Mesenchymal stem cell (in vitro differentiated cells and primary cell): ENCODE results near the gene NOM1.

Source experiments
- DNase-seq: peaks from one replicate; pipeline ENCODE4 v3.0.0-alpha.2; 2013
- H2AFZ ChIP-seq: one replicate; pipeline ENCODE4 v1.6.1; 2013; ENCODE audit warnings: low read depth, mild to moderate bottlenecking, control low read depth, inconsistent platforms, low read length, moderate library complexity
- H2AK5ac ChIP-seq: 2 replicates; pipeline ENCODE4 v1.6.1; 2013; ENCODE audit warnings: low read length, moderate library complexity, mild to moderate bottlenecking, inconsistent platforms; ENCODE audit not compliant: severe bottlenecking
- H2BK120ac ChIP-seq: one replicate; pipeline ENCODE4 v1.6.1; 2013; ENCODE audit warnings: low read depth, mild to moderate bottlenecking, inconsistent platforms, low read length, moderate library complexity
- H2BK12ac ChIP-seq, 2 experiments: one replicate each; pipeline ENCODE4 v1.6.1; 2013; ENCODE audit warnings: inconsistent platforms in 2 of 2, low read length in 2 of 2, mild to moderate bottlenecking in 2 of 2, moderate library complexity in 2 of 2, control low read depth in 1 of 2
- H2BK15ac ChIP-seq: one replicate; pipeline ENCODE4 v1.6.1; 2013; ENCODE audit warnings: mild to moderate bottlenecking, low read depth, inconsistent platforms; ENCODE audit not compliant: poor library complexity, severe bottlenecking
- H2BK5ac ChIP-seq: 2 replicates; pipeline ENCODE4 v1.6.1; 2013; ENCODE audit warnings: low read depth, mild to moderate bottlenecking, low read length, control low read depth, inconsistent platforms; ENCODE audit not compliant: poor library complexity, severe bottlenecking
- H3K14ac ChIP-seq, 2 experiments: one replicate each; pipeline ENCODE4 v1.6.1; 2013; ENCODE audit warnings: inconsistent platforms in 2 of 2, low read length in 2 of 2, control low read depth in 1 of 2, mild to moderate bottlenecking in 1 of 2, moderate library complexity in 1 of 2
- H3K18ac ChIP-seq, 2 experiments: one replicate each; pipeline ENCODE4 v1.6.1; 2013; ENCODE audit warnings: inconsistent platforms in 2 of 2, low read length in 2 of 2, control low read depth in 1 of 2, low read depth in 1 of 2, mild to moderate bottlenecking in 1 of 2
- H3K23ac ChIP-seq, 2 experiments: one replicate each; pipeline ENCODE4 v1.6.1; 2013; ENCODE audit warnings: inconsistent platforms in 2 of 2, low read length in 2 of 2, mild to moderate bottlenecking in 2 of 2, moderate library complexity in 2 of 2, control low read depth in 1 of 2
- H3K27ac ChIP-seq: 2 replicates; pipeline ENCODE4 v1.5.1; 2013; ENCODE audit warnings: mild to moderate bottlenecking, moderate library complexity, low read length, control low read depth, inconsistent platforms; ENCODE audit not compliant: poor library complexity, severe bottlenecking
- H3K27me3 ChIP-seq, 2 experiments: 2 replicates each; pipeline versions ENCODE4 v1.6.1 to v1.7.0; 2013; ENCODE audit warnings: low read length in 2 of 2, mild to moderate bottlenecking in 2 of 2, moderate library complexity in 2 of 2, control low read depth in 1 of 2, inconsistent platforms in 1 of 2; ENCODE audit not compliant: control insufficient read depth in 1 of 2, insufficient read depth in 1 of 2
- H3K36me3 ChIP-seq, 2 experiments: 2 replicates each; pipeline versions ENCODE4 v1.6.1 to v1.7.0; 2013; ENCODE audit warnings: low read length in 2 of 2, control low read depth in 1 of 2, inconsistent platforms in 1 of 2, low read depth in 1 of 2, mild to moderate bottlenecking in 1 of 2; ENCODE audit not compliant: insufficient read depth in 2 of 2, control insufficient read depth in 1 of 2
- H3K4ac ChIP-seq, 2 experiments: one replicate each; pipeline ENCODE4 v1.6.1; 2013; ENCODE audit warnings: inconsistent platforms in 2 of 2, low read length in 2 of 2, mild to moderate bottlenecking in 2 of 2, moderate library complexity in 2 of 2, control low read depth in 1 of 2, low read depth in 1 of 2
- H3K4me1 ChIP-seq: 2 replicates; pipeline ENCODE4 v1.6.1; 2013; ENCODE audit warnings: low read depth, low read length, control low read depth; ENCODE audit not compliant: control insufficient read depth, insufficient read depth
- H3K4me2 ChIP-seq: 2 replicates; pipeline ENCODE4 v1.6.1; 2013; ENCODE audit warnings: low read length, mild to moderate bottlenecking, inconsistent platforms; ENCODE audit not compliant: poor library complexity, severe bottlenecking
- H3K4me3 ChIP-seq, 2 experiments: 2 replicates each; pipeline versions ENCODE4 v1.5.1 to v1.7.0; 2013; ENCODE audit warnings: low read length in 2 of 2, mild to moderate bottlenecking in 2 of 2, control low read depth in 1 of 2, low read depth in 1 of 2; ENCODE audit not compliant: insufficient read depth in 1 of 2
- H3K79me1 ChIP-seq: replicated peaks from 2 replicates; pipeline ENCODE4 v1.6.1; 2013; ENCODE audit warnings: mild to moderate bottlenecking, control low read depth, low read length, inconsistent platforms; ENCODE audit not compliant: poor library complexity, severe bottlenecking
- H3K9ac ChIP-seq: 2 replicates; pipeline ENCODE4 v1.7.0; 2013; ENCODE audit warnings: mild to moderate bottlenecking, low read length, moderate library complexity
- H3K9me3 ChIP-seq: 2 replicates; pipeline ENCODE4 v1.7.0; 2013; ENCODE audit warnings: mild to moderate bottlenecking, low read length; ENCODE audit not compliant: control insufficient read depth
- H4K8ac ChIP-seq: one replicate; pipeline ENCODE4 v1.6.1; 2013; ENCODE audit warnings: inconsistent platforms, mild to moderate bottlenecking, low read length, moderate library complexity
- H4K91ac ChIP-seq: one replicate; pipeline ENCODE4 v1.6.1; 2013; ENCODE audit warnings: mild to moderate bottlenecking, low read length, inconsistent platforms
- WGBS: methylation state at CpG from one replicate; pipeline ENCODE4 v1.1.7; 2013; ENCODE audit warnings: mixed read lengths; 5-methylcytosine and 5-hydroxymethylcytosine counted together

Gene NOM1

DNA sequence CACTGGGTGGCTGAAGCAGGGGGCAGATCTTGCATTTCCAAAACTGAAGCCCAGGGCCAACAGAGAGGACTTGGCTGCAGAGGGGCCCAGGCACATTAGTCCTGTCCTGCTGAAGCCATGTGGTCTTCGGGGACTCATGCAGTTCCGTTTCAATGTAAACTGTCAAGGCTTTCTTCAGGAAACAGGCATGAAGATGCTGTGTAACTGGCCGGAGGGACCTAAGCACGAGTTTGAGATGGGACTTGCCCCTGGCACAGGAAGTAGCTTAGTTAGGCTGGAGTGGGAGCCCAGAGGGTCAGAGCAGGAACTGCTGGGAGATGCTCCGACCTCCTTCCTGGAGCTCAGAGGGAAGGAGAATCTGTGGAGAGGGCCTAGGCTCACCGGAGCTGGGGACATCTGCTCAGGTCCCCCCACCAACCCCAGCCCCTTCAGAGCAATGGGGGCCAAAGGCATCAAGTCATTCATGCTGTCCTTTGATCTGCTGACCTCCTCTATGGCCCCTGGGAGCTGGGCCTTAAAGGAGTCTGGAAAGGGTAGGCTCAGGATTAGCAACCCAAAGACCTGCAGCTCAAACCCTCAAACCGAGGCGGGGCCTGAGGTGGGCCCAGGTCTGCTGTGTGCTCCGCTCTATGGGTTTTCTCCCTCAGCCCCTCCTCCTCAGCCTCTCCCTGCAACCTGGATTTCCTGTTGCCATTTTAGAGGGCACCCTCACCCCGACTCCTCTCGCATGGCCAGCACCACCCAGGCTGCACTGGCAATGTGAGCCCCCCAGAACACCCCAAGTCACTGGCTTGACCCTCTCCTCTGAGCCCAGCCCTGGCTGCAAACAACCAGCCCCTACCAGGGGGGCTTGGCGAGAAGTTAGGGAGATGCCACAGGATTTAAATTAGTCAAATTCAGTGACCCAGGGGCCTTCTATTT, 65.4 kb downstream of the NOM1 start:
- Histone ChIP-seq H3K4me2 (no peak overlapping the region), H3K27me3 (peaks cover 90 to 94% of the 10 kb centered on the region in 2 experiments), H2AK5ac (no peak overlapping the region), H3K14ac (no peak overlapping the region), H3K18ac (no peak overlapping the region), H2AFZ (no peak overlapping the region), H2BK5ac (no peak overlapping the region), H3K4me3 (no peak overlapping the region), H3K9ac (no peak overlapping the region), H3K27ac (no peak overlapping the region), H3K36me3 (no peaks in the 10 kb centered on the region), H2BK12ac (no peak overlapping the region), H3K23ac (no peak overlapping the region), H3K4ac (no peak overlapping the region), H2BK15ac (no peak overlapping the region), H4K91ac (no peak overlapping the region), H2BK120ac (no peak overlapping the region), H4K8ac (no peak overlapping the region), H3K79me1 (no peaks in the 10 kb centered on the region), H3K9me3 (no peaks in the 10 kb centered on the region), H3K4me1 (peaks cover 30% of the 10 kb centered on the region)
- 42% methylated on average over 10 of the region's 12 CpGs for WGBS
- no peak for DNase-seq

DNA sequence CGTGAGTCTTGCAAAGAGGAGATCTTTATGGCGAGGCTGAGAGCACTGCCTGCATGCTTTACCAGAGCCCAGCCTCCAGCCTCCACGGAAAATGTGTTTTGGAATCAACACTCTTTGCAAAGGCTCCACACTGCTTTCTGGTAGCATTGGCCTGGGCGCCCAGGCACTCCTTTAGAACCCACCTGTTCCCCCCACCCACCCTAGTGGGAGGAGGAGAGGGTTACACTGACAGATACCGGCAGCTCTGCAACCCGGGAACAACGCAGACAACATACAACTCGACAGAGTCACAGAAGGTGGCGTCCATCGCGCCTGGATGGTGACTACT, 66.5 kb downstream of the NOM1 start:
- no peak overlapping the region for H2BK5ac ChIP-seq
- no peak overlapping the region for H3K4ac ChIP-seq
- no peak overlapping the region for H2BK120ac ChIP-seq
- no peak overlapping the region for H3K14ac ChIP-seq
- no peaks in the 10 kb centered on the region for H3K36me3 ChIP-seq
- H3K4me2 ChIP-seq: no peak overlapping the region
- peaks cover 99 to 100% of the 10 kb centered on the region in 2 experiments for H3K27me3 ChIP-seq
- no peak overlapping the region for H4K8ac ChIP-seq
- no peak overlapping the region for H3K9ac ChIP-seq
- H3K79me1 ChIP-seq: no peaks in the 10 kb centered on the region
- no peak overlapping the region for H3K18ac ChIP-seq
- no peak overlapping the region for H2AK5ac ChIP-seq
- DNase-seq: no peak
- H3K4me1 ChIP-seq: peaks cover 22% of the 10 kb centered on the region
- H4K91ac ChIP-seq: no peak overlapping the region
- peak overlapping the region in 1 of 2 experiments; percentile 92 for H3K23ac ChIP-seq
- no peak overlapping the region for H3K4me3 ChIP-seq
- no peak overlapping the region for H2BK15ac ChIP-seq
- H2BK12ac ChIP-seq: no peak overlapping the region
- no peak overlapping the region for H2AFZ ChIP-seq
- no peak overlapping the region for H3K27ac ChIP-seq
- 5% methylated on average over 7 of the region's 11 CpGs for WGBS
- H3K9me3 ChIP-seq: no peaks in the 10 kb centered on the region

DNA sequence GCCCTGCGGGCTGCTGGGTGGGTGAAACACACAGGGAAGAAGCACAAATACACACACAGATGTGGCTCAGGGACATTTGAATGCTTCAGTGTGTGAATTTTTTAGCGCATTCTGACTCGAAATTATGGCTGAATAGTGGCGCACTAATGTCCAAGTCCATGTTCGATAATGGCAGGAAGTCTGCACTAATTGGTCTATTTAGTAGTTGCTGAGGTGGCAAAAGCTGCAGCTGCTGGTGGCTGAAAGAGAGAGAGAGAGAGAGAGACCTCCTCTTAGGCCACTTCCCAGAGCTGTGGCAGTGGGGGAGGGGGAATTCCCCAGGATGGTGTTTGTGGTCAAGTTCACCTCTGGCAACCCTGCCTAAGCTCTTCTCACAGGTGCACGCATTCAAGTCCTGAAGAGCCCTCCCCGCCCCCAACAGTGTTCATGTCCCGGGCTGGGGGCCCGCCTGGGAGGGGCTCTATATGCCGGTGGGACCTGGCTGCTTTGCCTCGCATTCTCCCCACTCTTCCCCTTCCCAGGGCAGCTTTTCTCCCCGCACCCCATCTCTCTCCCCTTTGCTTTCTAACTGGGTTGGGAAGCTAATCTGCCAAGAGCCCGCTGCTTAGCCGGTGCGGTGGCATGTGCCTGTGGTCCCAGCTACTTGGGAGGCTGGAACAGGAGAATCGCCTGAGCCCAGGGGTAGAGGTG, 67.0 kb downstream of the NOM1 start:
- Histone ChIP-seq H4K91ac (no peak overlapping the region), H2BK120ac (no peak overlapping the region), H2AK5ac (no peak overlapping the region), H2AFZ (no peak overlapping the region), H3K4ac (no peak overlapping the region), H4K8ac (no peak overlapping the region), H3K36me3 (peaks cover 0 to 3% of the 10 kb centered on the region in 2 experiments), H3K9me3 (no peaks in the 10 kb centered on the region), H3K27ac (no peak overlapping the region), H3K79me1 (no peaks in the 10 kb centered on the region), H2BK15ac (no peak overlapping the region), H3K4me1 (peaks cover 22% of the 10 kb centered on the region), H3K14ac (no peak overlapping the region), H3K27me3 (peaks cover 96 to 99% of the 10 kb centered on the region in 2 experiments), H2BK12ac (no peak overlapping the region), H3K4me3 (no peak overlapping the region), H3K4me2 (no peak overlapping the region), H2BK5ac (no peak overlapping the region), H3K23ac (no peak overlapping the region), H3K18ac (no peak overlapping the region), H3K9ac (no peak overlapping the region)
- no peak for DNase-seq
- WGBS: 8% methylated on average over 16 of the region's 16 CpGs

DNA sequence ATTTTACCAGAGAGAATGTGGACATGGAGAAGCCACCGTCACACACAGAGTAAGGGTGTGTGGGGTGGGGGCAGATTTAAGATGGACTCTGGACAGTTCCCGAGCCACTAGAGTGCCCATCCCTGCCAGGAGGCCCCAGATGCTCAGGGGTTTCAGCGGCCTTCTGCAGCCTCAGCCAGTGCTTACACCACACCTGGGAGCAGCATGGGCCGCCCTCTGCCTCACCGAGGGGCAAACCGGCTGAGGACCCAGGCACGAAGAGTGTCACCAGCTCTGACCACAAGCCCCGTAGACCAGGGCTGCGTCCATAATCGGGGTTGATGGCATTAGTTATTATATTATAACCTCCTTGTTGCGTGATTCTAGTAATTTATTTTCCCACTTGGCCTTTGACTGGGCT, 67.6 kb downstream of the NOM1 start:
- Histone ChIP-seq H3K36me3 (peaks cover 0 to 4% of the 10 kb centered on the region in 2 experiments), H2AK5ac (no peak overlapping the region), H3K27ac (no peak overlapping the region), H2AFZ (no peak overlapping the region), H2BK5ac (no peak overlapping the region), H3K18ac (no peak overlapping the region), H4K8ac (no peak overlapping the region), H3K27me3 (peaks cover 96 to 99% of the 10 kb centered on the region in 2 experiments), H3K14ac (no peak overlapping the region), H4K91ac (no peak overlapping the region), H3K4me1 (peaks cover 27% of the 10 kb centered on the region), H3K79me1 (no peaks in the 10 kb centered on the region), H3K23ac (no peak overlapping the region), H3K9ac (no peak overlapping the region), H3K4me2 (no peak overlapping the region), H3K4ac (no peak overlapping the region), H2BK15ac (no peak overlapping the region), H3K4me3 (no peak overlapping the region), H2BK120ac (no peak overlapping the region), H2BK12ac (no peak overlapping the region), H3K9me3 (no peaks in the 10 kb centered on the region)
- DNase-seq: no peak
- WGBS: 6% methylated on average over 8 of the region's 11 CpGs
